GM23248 (cell line): ENCODE results near the gene ZKSCAN5. TPM values are rescaled to one million over a fixed set of nuclear protein-coding genes. Genes with fewer than 3 reads are reported as not detected.
A peak's percentile ranks its signal among the peaks of the same experiment; 100 is the strongest.

ENCODE experiments used
- DNase-seq: peaks from one replicate; pipeline ENCODE4 v3.0.0-alpha.2; 2015
- H2AFZ ChIP-seq: fragments of 200-600 bp; sonication (generic); 2 replicates; pipeline ENCODE4 v1.6.1; 2016; ENCODE audit warnings: antibody characterized with exemption
- H3F3A ChIP-seq: fragments of 200-600 bp; sonication (generic); 2 replicates; pipeline ENCODE4 v1.6.1; 2016; ENCODE audit warnings: mild to moderate bottlenecking, antibody characterized with exemption, mixed run types; ENCODE audit not compliant: insufficient read depth
- H3K27ac ChIP-seq: fragments of 200-600 bp; sonication (generic); 2 replicates; pipeline ENCODE4 v1.5.1; 2016; ENCODE audit warnings: mild to moderate bottlenecking
- H3K27me3 ChIP-seq: fragments of 200-600 bp; sonication (generic); replicated peaks from 2 replicates; pipeline ENCODE4 v1.6.1; 2016; ENCODE audit warnings: mild to moderate bottlenecking; ENCODE audit not compliant: insufficient read depth
- H3K36me3 ChIP-seq: fragments of 200-600 bp; sonication (generic); 2 replicates; pipeline ENCODE4 v1.6.1; 2016; ENCODE audit warnings: low read depth, mild to moderate bottlenecking
- H3K4me1 ChIP-seq: fragments of 200-600 bp; sonication (generic); 2 replicates; pipeline ENCODE4 v1.6.1; 2016; ENCODE audit warnings: mild to moderate bottlenecking; ENCODE audit not compliant: insufficient read depth
- H3K4me2 ChIP-seq: fragments of 200-600 bp; sonication (generic); one replicate; pipeline ENCODE4 v1.6.1; 2016; ENCODE audit warnings: mild to moderate bottlenecking; ENCODE audit not compliant: unreplicated experiment
- H3K4me3 ChIP-seq: fragments of 200-600 bp; sonication (generic); 2 replicates; pipeline ENCODE4 v1.5.1; 2016; ENCODE audit warnings: mild to moderate bottlenecking
- H3K79me2 ChIP-seq: fragments of 200-600 bp; sonication (generic); 2 replicates; pipeline ENCODE4 v1.6.1; 2016; ENCODE audit warnings: mild to moderate bottlenecking; ENCODE audit not compliant: insufficient read depth
- H3K9ac ChIP-seq: fragments of 200-600 bp; sonication (generic); 2 replicates; pipeline ENCODE4 v1.6.1; 2016; ENCODE audit warnings: mild to moderate bottlenecking
- H3K9me2 ChIP-seq: fragments of 200-600 bp; sonication (generic); 2 replicates; pipeline ENCODE4 v1.6.1; 2016; ENCODE audit warnings: mixed run types, mild to moderate bottlenecking, moderate library complexity; ENCODE audit not compliant: insufficient read depth
- H3K9me3 ChIP-seq: fragments of 200-600 bp; sonication (generic); one replicate; pipeline ENCODE4 v1.6.1; 2017; ENCODE audit warnings: low read depth
- H4K20me1 ChIP-seq: fragments of 200-600 bp; sonication (generic); 2 replicates; pipeline ENCODE4 v1.6.0; 2016; ENCODE audit not compliant: insufficient read depth
- EZH2 ChIP-seq: fragments of 200-600 bp; sonication (generic); IDR thresholded peaks from 2 replicates; pipeline ENCODE4 v1.6.1; 2018; ENCODE audit warnings: antibody characterized with exemption, mild to moderate bottlenecking; ENCODE audit not compliant: insufficient read depth, poor library complexity, severe bottlenecking
- EZH2phosphoT487 ChIP-seq: fragments of 200-600 bp; sonication (generic); IDR thresholded peaks from 2 replicates; pipeline ENCODE4 v1.6.1; 2018; ENCODE audit warnings: antibody characterized with exemption, moderate library complexity, mild to moderate bottlenecking, low read depth; ENCODE audit not compliant: insufficient read depth
- WGBS, 2 experiments: methylation state at CpG; one replicate each; pipeline ENCODE4 v1.1.6; 2015 to 2017; ENCODE audit warnings: low lambda C conversion rate in 2 of 2, low coverage in 1 of 2; ENCODE audit errors: missing lambda C conversion rate in 2 of 2; 5-methylcytosine and 5-hydroxymethylcytosine counted together
- in situ Hi-C: fragments of 300-500 bp; cut with MboI; formaldehyde crosslinking; loops from 2 replicates; pipeline ENCODE4 v1.15.0; 2020
- polyA plus RNA-seq: library from polyadenylated mRNA; unstranded; fragments of >200 nt; fragmentation: Nextera tagmentation; extraction: Ambion mirVana; gene quantifications from 2 replicates; pipeline ENCODE4 v1.2.1, GENCODE V29; 2016
- total RNA-seq: library from RNA; depleted of rRNA; stranded (reverse); fragments of >200 nt; shearing (Covaris generic); gene quantifications from 2 replicates; pipeline ENCODE4 v1.2.3, GENCODE V29; 2014

The ZKSCAN5 gene
- total and polyA plus RNA-seq, 2 experiments from 2014 or later: 6.4 to 12.0 TPM

DNA sequence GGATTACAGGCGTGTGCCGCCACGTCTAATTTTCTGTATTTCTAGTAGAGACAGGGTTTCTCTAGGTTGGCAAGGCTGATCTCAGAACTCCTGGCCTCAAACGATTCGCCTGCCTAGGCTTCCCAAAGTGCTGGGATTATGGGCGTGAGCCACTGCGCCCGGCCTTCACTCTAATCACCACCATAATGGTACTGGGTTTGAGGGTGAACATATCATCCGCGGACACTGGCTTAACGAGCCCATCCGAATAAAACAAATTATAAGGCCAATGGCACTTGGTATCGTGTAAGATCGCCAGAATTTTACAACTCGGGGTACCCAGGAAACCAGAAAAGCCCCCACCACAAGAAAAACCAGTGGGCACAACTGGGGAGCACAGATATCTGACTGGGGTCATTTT lies 46.9 kb downstream of the ZKSCAN5 start:
- no peak for TF ChIP-seq EZH2
- no peak for TF ChIP-seq EZH2phosphoT487
- peak overlapping the region; percentile 98 for H2AFZ ChIP-seq
- no peaks in the 10 kb centered on the region for H3F3A ChIP-seq
- in situ Hi-C loops: no loop called here
- H3K79me2 ChIP-seq: peaks cover 64% of the 10 kb centered on the region
- no peaks in the 10 kb centered on the region for H3K9me2 ChIP-seq
- H3K36me3 ChIP-seq: peaks cover 10% of the 10 kb centered on the region
- peak overlapping the region; percentile 95 for H3K4me3 ChIP-seq
- peak overlapping the region; percentile 95 for H3K4me2 ChIP-seq
- H3K9me3 ChIP-seq: no peaks in the 10 kb centered on the region
- peak overlapping the region; percentile 97 for H3K9ac ChIP-seq
- DNase-seq: peak; percentile 62
- H3K27me3 ChIP-seq: no peaks in the 10 kb centered on the region
- 9 to 13% methylated on average over 15 of the region's 15 CpGs for WGBS, 2 experiments
- peaks cover 5% of the 10 kb centered on the region; the same call in 1 of the 2 replicates for H3K4me1 ChIP-seq
- peak overlapping the region; percentile 70 for H3K27ac ChIP-seq
- no peaks in the 10 kb centered on the region for H4K20me1 ChIP-seq

DNA sequence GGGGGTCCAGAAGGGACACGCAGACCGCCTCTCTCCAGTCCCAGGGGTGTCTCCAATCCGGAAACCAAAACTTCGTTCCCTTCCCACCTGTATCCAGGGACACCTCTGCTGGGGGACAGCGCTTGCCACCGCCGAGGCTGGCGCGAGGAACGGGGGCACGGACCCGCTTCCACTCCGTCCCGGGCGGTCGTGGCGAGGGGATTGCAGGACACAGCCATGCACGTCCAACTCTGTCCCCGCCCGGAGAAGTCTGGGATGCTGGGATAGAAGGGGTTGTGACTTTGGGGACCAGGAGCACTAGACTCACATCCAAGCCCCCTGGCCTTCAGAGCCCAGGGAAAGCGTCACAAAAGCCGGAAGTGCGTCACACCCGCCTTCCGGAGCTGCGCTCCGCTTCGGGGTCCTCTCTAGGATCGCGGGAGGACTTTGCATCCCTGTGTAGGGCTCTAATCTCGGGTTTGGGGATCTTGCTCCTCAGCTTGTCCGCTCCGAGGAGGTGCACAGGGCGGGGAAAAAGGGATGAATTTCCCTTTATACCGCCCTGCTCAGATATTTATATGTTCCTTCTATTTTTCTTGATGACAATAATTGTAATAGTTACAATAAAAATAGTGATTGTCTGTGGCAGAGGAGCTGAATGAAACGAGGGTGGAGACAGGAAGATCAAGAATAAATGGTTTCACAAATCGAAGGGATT lies 47.5 kb downstream of the ZKSCAN5 start, which contains the start of gene FAM200A:
Gene FAM200A, minus strand, starts transcription at position 348 of the 697 bp plus-strand sequence. CDS start 3,707 bp downstream, outside the sequence.
- H3K9me3 ChIP-seq: no peaks in the 10 kb centered on the region
- peak within 1 kb of the TSS; percentile 95 for H3K4me3 ChIP-seq
- H3K27me3 ChIP-seq: no peaks in the 10 kb centered on the region
- WGBS, 2 experiments: 1 to 2% methylated on average over 37 of the region's 37 CpGs
- TF ChIP-seq EZH2 (no peak), EZH2phosphoT487 (no peak)
- peak within 1 kb of the TSS; percentile 95 for H3K4me2 ChIP-seq
- no peaks in the 10 kb centered on the region for H4K20me1 ChIP-seq
- H2AFZ ChIP-seq: peak within 1 kb of the TSS; percentile 98
- in situ Hi-C loops: no loop called here
- peaks cover 5% of the 10 kb centered on the region; the same call in 1 of the 2 replicates for H3K4me1 ChIP-seq
- peak within 1 kb of the TSS; percentile 97 for H3K9ac ChIP-seq
- peaks cover 10% of the 10 kb centered on the region for H3K36me3 ChIP-seq
- H3F3A ChIP-seq: no peaks in the 10 kb centered on the region
- peak within 1 kb of the TSS; percentile 70 for H3K27ac ChIP-seq
- no peaks in the 10 kb centered on the region for H3K9me2 ChIP-seq
- H3K79me2 ChIP-seq: peaks cover 69% of the 10 kb centered on the region
- DNase-seq: peak; percentile 96

DNA sequence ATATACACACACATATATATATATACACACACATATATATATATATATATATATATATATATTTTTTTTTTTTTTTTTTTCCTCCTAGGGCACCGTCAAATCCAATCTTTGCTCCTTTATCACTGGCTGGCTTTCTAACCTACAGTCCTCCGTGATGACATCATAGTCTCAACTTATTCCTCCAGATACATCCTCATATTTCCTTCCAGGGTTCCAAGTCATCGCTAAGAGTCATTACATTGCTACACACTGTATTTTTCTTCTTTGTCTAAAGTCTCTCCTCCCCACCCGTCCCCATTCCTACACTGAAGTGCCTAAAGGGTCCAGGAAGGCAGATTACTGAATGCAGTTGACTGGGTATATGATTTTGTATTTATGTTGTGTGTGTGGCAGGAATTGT lies 48.6 kb downstream of the ZKSCAN5 start:
- in situ Hi-C loops: no loop called here
- Histone ChIP-seq H3K4me2 (no peak overlapping the region), H3F3A (no peaks in the 10 kb centered on the region), H3K9me3 (no peaks in the 10 kb centered on the region), H3K4me3 (no peak overlapping the region), H3K36me3 (peaks cover 6% of the 10 kb centered on the region; the same call in 1 of the 2 replicates), H3K4me1 (peaks cover 10% of the 10 kb centered on the region; the same call in 1 of the 2 replicates), H3K79me2 (peaks cover 74% of the 10 kb centered on the region), H4K20me1 (no peaks in the 10 kb centered on the region), H3K27me3 (no peaks in the 10 kb centered on the region), H2AFZ (no peak overlapping the region), H3K27ac (no peak overlapping the region), H3K9me2 (no peaks in the 10 kb centered on the region), H3K9ac (no peak overlapping the region)
- TF ChIP-seq EZH2: no peak
- no peak for TF ChIP-seq EZH2phosphoT487
- no peak for DNase-seq
- 89 to 91% methylated on average over 4 of the region's 4 CpGs for WGBS, 2 experiments

DNA sequence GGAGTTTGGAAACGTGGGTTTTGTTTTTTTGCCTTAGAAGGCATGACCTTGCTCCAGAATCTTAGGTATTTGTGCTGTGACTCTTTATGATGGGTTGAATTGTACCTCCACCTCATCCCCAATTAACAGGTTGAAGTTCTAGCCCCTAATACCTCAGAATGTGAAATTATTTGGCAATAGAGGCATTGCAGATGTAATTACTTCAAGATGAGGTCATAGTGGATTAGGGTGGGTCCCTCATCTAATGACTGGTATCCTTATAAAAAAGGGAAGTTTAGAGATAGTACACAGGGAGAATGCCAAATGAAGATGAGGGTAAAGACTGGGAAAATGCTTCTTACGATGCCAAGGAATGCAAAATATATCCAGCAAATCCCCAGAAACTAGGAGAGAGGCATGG lies 50.5 kb downstream of the ZKSCAN5 start:
- Histone ChIP-seq H3K9me3 (no peaks in the 10 kb centered on the region), H3K9ac (no peak overlapping the region), H3K9me2 (no peaks in the 10 kb centered on the region), H3K36me3 (no peaks in the 10 kb centered on the region; the same call in 1 of the 2 replicates), H3K4me1 (peaks cover 16% of the 10 kb centered on the region), H3K4me2 (no peak overlapping the region), H3K27me3 (no peaks in the 10 kb centered on the region), H3K4me3 (no peak overlapping the region), H4K20me1 (no peaks in the 10 kb centered on the region), H3K79me2 (peaks cover 84% of the 10 kb centered on the region), H2AFZ (no peak overlapping the region), H3K27ac (no peak overlapping the region), H3F3A (peaks cover 11% of the 10 kb centered on the region; the same call in 1 of the 2 replicates)
- DNase-seq: no peak
- no peak for TF ChIP-seq EZH2phosphoT487
- no peak for TF ChIP-seq EZH2
- in situ Hi-C loops: no loop called here
- WGBS, 2 experiments: 52 to 54% methylated on average over 2 of the region's 2 CpGs
